DND-41 (cell line): ENCODE measurements around the gene DAZ3.
"Not testable (repeated sequence)": the region's sequence is repeated elsewhere in the genome, so short reads cannot be mapped to it uniquely, and the experiment has no call there.

Source experiments
- EZH2 ChIP-seq: IDR thresholded peaks from 3 replicates; pipeline ENCODE4 v1.6.1; 2012; ENCODE audit warnings: borderline replicate concordance, low read depth, mild to moderate bottlenecking, moderate library complexity, low read length, inconsistent platforms; ENCODE audit not compliant: severe bottlenecking
- TF ChIP-seq, protein P1 (sequence below): IDR thresholded peaks from 2 replicates; pipeline ENCODE4 v1.5.1; 2012; ENCODE audit warnings: borderline replicate concordance, low read length, moderate library complexity, mild to moderate bottlenecking; ENCODE audit not compliant: poor library complexity, severe bottlenecking; ENCODE audit errors: extremely low read depth

DNA sequence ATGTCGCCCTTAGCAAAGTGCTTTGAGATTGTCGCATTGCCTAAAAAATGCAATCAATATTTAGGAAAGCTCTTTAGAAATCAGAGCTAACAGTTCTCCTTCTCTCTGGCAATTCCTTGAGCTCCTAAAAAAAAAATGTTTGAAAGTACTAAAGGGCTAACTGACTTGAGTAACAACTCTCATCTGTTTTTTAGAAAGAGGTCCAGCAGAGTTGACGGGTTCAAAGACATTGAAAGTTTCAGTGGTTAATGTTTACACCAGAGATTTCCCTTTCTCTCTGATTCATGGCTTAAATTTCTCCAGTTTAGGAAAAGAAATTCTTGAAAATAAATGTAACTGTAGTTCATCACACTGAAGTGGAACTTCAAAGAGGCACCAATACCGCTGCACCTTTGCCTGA, 11.9 kb upstream of the DAZ3 start:
- TF ChIP-seq, protein P1, sequence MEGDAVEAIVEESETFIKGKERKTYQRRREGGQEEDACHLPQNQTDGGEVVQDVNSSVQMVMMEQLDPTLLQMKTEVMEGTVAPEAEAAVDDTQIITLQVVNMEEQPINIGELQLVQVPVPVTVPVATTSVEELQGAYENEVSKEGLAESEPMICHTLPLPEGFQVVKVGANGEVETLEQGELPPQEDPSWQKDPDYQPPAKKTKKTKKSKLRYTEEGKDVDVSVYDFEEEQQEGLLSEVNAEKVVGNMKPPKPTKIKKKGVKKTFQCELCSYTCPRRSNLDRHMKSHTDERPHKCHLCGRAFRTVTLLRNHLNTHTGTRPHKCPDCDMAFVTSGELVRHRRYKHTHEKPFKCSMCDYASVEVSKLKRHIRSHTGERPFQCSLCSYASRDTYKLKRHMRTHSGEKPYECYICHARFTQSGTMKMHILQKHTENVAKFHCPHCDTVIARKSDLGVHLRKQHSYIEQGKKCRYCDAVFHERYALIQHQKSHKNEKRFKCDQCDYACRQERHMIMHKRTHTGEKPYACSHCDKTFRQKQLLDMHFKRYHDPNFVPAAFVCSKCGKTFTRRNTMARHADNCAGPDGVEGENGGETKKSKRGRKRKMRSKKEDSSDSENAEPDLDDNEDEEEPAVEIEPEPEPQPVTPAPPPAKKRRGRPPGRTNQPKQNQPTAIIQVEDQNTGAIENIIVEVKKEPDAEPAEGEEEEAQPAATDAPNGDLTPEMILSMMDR, result not testable (repeated sequence)
- not testable (repeated sequence) for TF ChIP-seq EZH2
